HFF-Myc (cell line): ENCODE results near the gene CACNA1A.

Experiments used
- DNase-seq: peaks from one replicate; pipeline ENCODE4 v3.0.0-alpha.2; 2011; ENCODE audit warnings: low read depth; ENCODE audit errors: extremely low read depth
- H3K4me3 ChIP-seq: replicated peaks from 2 replicates; pipeline ENCODE4 v1.5.1; 2011; ENCODE audit warnings: low read depth, mild to moderate bottlenecking, control low read depth, low read length
- CTCF ChIP-seq: IDR thresholded peaks from 2 replicates; pipeline ENCODE4 v1.5.1; 2012; ENCODE audit warnings: mild to moderate bottlenecking, low read depth, low read length, control low read depth; ENCODE audit errors: missing control alignments

Gene CACNA1A

GRCh38 chr19:13284929-13285928 is 221.1 kb downstream of the CACNA1A start:
- no peak for TF ChIP-seq CTCF
- no peak for DNase-seq
- no peak overlapping the region for H3K4me3 ChIP-seq

GRCh38 chr19:13283871-13284270 is 222.4 kb downstream of the CACNA1A start:
- no peak for TF ChIP-seq CTCF
- H3K4me3 ChIP-seq, result no peak overlapping the region
- no peak for DNase-seq

GRCh38 chr19:13282486-13283065 is 223.7 kb downstream of the CACNA1A start:
- DNase-seq, result no peak
- TF ChIP-seq CTCF, result no peak
- no peak overlapping the region for H3K4me3 ChIP-seq

GRCh38 chr19:13281567-13282291 is 224.6 kb downstream of the CACNA1A start:
- no peak for DNase-seq
- H3K4me3 ChIP-seq, result no peak overlapping the region
- TF ChIP-seq CTCF, result no peak

GRCh38 chr19:13277104-13277809 is 229.0 kb downstream of the CACNA1A start:
- peak; percentile 53 for TF ChIP-seq CTCF
- no peak overlapping the region for H3K4me3 ChIP-seq
- peak; percentile 55 for DNase-seq

GRCh38 chr19:13275016-13275722 is 231.1 kb downstream of the CACNA1A start:
- no peak overlapping the region for H3K4me3 ChIP-seq
- no peak for TF ChIP-seq CTCF
- no peak for DNase-seq
